GM21619 (cell line): Measurements from ENCODE around the gene INPP4B.
A peak's percentile ranks its signal among the peaks of the same experiment; 100 is the strongest.

Experiments used
- ATAC-seq: cut with Tn5 transposase; IDR thresholded peaks from one replicate; pipeline ENCODE4 v1.9.1; 2021; ENCODE audit not compliant: unreplicated experiment

Gene INPP4B

GRCh38 chr4:142265946-142266345 is 580.2 kb downstream of the INPP4B start:
- ATAC-seq, result no peak

GRCh38 chr4:142265536-142265935 is 580.6 kb downstream of the INPP4B start:
- no peak for ATAC-seq

- ATAC-seq, result no peak
Observed at GRCh38 chr4:142264961-142265360, 581.1 kb downstream of the INPP4B start.

- no peak for ATAC-seq
Observed at GRCh38 chr4:142262956-142263355, 583.1 kb downstream of the INPP4B start.

- ATAC-seq, result no peak
Observed at GRCh38 chr4:142248946-142249345, 597.2 kb downstream of the INPP4B start.

- ATAC-seq, result no peak
Observed at GRCh38 chr4:142243255-142243654, 602.8 kb downstream of the INPP4B start.

- no peak for ATAC-seq
Observed at GRCh38 chr4:142242156-142242555, 603.9 kb downstream of the INPP4B start.

GRCh38 chr4:142238589-142238988 is 607.5 kb downstream of the INPP4B start:
- no peak for ATAC-seq

- no peak for ATAC-seq
Observed at GRCh38 chr4:142236268-142236667, 609.8 kb downstream of the INPP4B start.

GRCh38 chr4:142231787-142232186 is 614.3 kb downstream of the INPP4B start:
- no peak for ATAC-seq

GRCh38 chr4:142230991-142231390 is 615.1 kb downstream of the INPP4B start:
- ATAC-seq, result no peak

- ATAC-seq, result no peak
Observed at GRCh38 chr4:142226014-142226413, 620.1 kb downstream of the INPP4B start.

- no peak for ATAC-seq
Observed at GRCh38 chr4:142222127-142222526, 624.0 kb downstream of the INPP4B start.

GRCh38 chr4:142218726-142219125 is 627.4 kb downstream of the INPP4B start:
- no peak for ATAC-seq

- no peak for ATAC-seq
Observed at GRCh38 chr4:142211444-142211843, 634.7 kb downstream of the INPP4B start.

- no peak for ATAC-seq
Observed at GRCh38 chr4:142203505-142203904, 642.6 kb downstream of the INPP4B start.

GRCh38 chr4:142202404-142203332 is 643.4 kb downstream of the INPP4B start:
- ATAC-seq, result peak; percentile 76

- no peak for ATAC-seq
Observed at GRCh38 chr4:142201041-142201440, 645.1 kb downstream of the INPP4B start.

- no peak for ATAC-seq
Observed at GRCh38 chr4:142194905-142195304, 651.2 kb downstream of the INPP4B start.

- no peak for ATAC-seq
Observed at GRCh38 chr4:142191901-142192300, 654.2 kb downstream of the INPP4B start.

- ATAC-seq, result no peak
Observed at GRCh38 chr4:142181021-142181420, 665.1 kb downstream of the INPP4B start.

GRCh38 chr4:142169216-142169615 is 676.9 kb downstream of the INPP4B start:
- ATAC-seq, result no peak

GRCh38 chr4:142168181-142168580 is 677.9 kb downstream of the INPP4B start:
- ATAC-seq, result no peak
